ENCODE data around the gene GCK.

GRCh38 chr7:44151956-44152355 is 37.3 kb downstream of the GCK start:
- TF ChIP-seq POLR2A (IDR thresholded peaks at IDR 0.05) = no peak
- no peak for TF ChIP-seq CTCF (IDR thresholded peaks at IDR 0.05)
- TF ChIP-seq POLR2AphosphoS5 (IDR thresholded peaks at IDR 0.05; ENCODE audit: insufficient read depth in 1 of 2, low read depth in 1 of 2) = no peak

Data from vagina (tissue), 2 donors.